NCI-H1092 treated with DMSO at 0.1 percent for 48 hours (cell line): Measurements from ENCODE around the gene ZNF668.

ENCODE experiments used
- DNase-seq: peaks from one replicate; lab custom pipeline; 2025; lab: John Stamatoyannopoulos, UW

ZNF668 gene

DNA sequence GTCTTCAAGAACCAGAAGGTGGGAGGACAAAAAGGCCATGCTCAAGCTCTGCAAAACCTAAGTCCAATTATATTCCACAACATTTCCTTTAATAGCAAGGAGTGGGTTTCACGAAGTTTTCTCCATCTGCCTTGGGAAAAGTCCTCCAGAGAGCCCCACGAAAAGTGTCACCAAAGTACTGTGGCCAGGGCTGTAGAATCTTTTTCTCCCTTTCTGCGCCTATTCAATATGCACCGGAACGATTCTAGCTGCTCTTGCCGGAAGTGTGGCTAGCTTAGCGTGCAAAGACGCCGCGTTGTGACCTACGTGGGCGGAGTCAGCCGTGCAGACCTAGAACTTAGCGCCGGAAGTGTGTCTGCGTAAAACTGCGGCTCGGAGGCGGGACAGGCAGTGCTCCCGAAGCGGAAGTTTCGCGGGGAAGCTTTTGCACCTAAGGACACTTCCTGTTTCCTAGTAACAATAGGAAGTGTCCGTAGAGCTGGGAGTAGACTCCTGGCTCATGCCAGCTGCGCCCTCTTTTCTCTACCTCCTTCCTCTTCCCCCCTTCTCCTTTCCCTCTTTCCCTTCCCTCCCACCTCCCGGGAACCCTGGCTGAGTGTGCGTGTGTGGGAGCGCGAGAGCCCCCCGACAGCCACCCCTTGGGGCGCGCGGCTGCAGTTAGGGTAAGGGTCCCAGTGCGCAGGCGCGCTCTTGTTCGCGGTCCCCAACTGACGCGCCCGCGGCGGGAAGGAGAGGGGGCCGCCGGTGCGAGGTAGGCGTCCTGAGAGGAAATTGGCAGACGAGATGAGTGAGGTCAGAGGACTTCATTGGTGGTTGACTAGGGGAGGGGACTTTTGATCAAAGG lies at the start of gene ZNF668, which contains the start of gene ZNF646:
ZNF668 (minus strand) TSS at position 271 of the 844 bp plus-strand sequence. CDS start 9,781 bp downstream, outside the sequence.
ZNF646 (plus strand) TSS at position 453 of the 844 bp plus-strand sequence. CDS start 1,903 bp downstream, outside the sequence.
- DNase-seq = peak; percentile 100

DNA sequence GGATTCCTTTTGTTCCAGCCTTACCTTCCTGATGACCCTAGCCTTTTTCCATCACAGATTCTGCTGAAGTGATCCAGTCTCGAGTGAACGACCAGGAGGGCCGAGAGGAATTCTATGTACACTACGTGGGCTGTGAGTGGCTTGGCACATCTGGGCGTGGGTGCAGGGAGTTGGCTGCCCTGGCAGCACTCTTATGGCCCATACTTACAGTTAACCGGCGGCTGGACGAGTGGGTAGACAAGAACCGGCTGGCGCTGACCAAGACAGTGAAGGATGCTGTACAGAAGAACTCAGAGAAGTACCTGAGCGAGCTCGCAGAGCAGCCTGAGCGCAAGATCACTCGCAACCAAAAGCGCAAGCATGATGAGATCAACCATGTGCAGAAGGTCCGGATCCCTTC lies 46.1 kb upstream of the ZNF668 start:
- DNase-seq = no peak

DNA sequence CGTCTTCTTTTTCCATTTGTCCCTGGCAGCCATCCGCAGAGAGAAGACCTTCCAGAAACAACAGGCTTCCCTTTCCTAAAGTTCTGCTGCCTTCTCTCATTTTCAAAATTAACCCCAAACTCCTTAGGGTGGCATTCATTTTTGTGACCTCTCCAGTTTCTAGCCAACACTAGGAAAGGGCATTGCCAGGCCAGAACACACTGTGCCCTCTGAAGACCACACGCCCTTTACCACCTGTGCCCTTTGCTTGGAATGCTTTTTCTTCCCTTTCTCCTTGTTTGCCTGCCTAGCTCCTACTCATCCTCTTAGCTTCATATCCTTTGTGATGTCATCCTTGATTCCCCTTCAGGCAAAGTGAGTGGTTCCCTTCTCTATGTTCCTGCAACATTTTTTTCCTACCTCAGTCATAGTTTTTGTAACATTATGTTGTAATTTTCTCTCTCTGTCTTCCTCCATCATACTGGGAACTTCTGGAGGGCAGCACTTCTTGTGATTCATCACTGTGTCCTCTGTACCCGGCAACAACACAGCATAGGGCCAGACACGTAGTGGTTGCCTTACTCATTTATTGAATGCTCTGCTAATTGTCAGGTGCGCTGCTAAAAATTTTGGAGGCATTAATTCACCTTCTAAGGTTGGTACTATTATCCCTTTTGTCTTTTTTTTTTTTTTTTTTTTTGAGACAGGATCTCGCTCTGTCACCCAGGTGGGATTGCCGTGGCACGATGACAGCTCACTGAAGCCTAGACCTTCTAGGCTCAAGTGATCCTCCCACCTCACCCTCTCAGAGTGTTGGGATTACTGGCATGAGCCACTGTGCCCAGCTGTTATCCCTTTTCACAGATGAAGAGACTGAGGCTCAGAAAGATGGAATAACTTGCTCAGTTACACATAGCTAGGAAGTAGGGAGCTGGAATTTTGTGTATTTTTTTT lies 44.4 kb upstream of the ZNF668 start:
- no peak for DNase-seq

DNA sequence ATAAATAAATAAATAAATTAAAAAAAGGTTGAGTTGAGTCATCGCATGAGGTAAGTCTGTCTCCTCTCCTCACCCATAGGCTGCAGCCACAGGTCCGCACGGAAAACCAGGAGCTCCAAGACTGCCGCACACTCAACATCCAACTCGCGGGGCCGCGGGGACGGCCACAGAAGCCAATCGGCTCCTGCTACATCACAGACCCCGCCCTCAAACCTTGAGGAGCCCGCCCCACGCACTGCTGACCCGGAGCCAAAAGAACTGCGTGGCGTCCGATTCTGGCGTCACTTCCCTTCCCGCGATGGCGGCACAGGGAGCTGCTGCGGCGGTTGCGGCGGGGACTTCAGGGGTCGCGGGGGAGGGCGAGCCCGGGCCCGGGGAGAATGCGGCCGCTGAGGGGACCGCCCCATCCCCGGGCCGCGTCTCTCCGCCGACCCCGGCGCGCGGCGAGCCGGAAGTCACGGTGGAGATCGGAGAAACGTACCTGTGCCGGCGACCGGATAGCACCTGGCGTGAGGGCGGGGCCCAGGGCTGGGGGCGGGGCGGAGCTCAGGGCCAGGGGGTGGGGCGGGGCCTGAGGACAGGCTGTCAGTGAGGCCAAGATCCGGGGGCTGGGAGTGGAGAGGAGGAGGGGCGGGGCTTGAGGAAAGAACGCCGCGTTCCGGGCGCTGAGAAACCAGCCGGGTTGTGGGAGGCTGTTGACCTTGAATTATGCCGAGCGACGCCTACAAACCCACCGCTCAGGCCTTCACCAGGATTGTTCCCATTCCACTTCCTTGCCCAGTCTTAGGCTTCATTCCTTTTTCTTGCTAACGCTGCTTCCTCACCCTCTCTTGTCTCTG lies 43.6 kb upstream of the ZNF668 start, which contains the start of gene KAT8:
KAT8 (plus strand) TSS at position 281 of the 839 bp plus-strand sequence; CDS start at position 299, 18 bp downstream.
- peak; percentile 98 for DNase-seq

DNA sequence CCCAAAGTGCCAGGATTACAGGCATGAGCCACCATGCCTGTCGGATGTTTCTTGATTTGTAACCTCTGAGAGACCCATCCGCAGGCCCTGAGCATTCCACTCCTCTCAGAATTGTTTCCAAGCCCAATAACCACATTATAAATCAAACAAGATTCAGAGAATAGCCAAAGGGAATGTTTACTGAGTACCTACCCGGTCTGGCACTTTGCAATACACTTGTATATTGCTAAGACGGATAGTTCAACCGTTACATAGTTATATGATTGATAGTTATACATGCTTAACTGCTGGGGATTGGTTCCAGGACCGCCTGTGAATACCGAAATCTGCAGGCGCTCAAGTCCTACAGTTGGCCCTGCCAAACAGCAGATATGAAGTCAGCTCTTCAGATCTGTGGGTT lies 40.4 kb upstream of the ZNF668 start:
- DNase-seq = no peak

DNA sequence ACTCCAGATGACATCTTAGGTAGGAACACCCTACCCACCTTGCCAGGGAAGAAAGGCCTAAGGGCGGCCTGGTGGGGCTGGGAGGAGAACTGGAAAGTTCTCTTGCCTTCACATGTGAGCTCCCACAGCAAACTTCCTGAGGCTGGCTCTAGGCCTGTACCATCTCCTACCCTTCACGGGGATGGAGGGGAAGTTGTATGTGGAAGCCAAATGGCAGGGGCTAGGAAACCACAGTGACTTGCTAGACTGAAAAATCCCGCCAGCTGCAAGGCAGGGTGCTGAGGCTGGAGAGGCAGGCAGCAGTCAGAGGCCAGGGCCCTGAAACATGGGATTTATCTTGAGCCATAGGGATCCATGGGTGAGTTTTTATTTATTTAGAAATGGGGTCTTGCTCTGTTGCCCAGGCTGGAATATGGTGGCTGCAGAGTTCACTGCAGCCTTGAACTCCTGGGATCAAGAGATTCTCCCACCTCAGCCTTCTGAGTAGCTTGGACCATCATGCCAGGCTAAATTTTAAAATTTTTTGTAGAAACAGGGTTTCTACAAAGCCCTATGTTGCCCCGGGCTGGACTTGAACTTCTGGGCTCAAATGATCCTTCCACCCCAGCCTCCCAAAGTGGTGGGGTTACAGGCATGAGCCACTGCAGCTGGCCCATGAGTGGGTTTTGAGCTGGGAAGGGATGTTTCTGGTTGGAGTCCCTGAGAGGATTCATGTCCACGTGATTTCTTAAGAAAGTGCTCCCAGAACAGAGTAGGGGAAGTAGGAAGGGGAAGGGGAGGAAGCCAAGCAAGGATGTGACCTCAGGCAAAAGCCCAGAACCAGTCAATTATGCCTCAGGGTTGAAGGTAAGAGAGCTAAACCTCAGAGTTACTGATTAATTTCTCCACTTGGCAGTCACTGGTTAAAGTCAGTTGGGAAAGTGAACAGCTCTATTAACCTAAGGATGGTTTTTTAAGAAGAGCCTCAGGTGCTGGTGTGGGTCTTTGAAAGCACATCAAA lies 39.4 kb upstream of the ZNF668 start:
- DNase-seq = no peak

DNA sequence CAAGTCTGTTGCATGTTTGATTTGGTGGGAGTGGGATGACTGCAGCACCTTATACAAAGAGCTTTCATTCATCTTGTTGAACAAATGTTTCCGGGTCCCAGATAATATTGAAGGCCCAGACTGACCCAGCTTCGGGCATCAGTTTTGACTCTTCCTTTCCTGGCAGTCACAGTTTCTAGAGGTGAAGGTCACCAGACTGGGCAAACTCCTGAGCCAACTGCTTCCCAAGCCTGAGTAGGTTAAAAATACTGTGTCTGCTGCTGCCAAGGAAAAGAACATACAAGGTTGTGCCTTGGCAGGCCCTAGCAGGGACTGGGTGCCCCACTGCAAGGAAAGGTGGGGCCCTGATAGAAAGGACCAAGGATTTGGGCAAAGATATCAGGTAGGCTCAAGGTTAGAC lies 38.7 kb upstream of the ZNF668 start:
- no peak for DNase-seq

DNA sequence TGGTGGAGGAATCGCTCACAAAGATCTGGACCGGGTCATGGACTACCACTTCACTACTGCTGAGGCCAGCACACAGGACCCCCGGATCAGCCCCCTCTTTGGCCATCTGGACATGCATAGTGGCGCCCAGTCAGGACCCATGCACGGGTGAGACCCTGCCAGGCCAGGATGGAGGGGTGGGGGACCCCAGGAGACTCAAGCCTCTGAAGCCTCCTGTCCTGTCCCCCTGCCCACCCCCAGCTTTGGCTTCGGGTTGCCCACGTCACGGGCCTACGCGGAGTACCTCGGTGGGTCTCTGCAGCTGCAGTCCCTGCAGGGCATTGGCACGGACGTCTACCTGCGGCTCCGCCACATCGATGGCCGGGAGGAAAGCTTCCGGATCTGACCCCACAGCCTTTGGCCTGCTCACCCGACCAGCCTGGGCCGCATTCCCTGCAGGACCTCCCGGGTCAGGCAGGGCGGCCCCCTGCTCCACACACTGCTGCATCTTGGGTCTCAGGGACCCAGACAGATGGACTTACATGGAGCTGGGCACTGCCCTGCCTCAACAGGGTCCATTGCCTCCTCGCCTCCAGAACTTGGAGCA lies 37.9 kb upstream of the ZNF668 start:
- no peak for DNase-seq

DNA sequence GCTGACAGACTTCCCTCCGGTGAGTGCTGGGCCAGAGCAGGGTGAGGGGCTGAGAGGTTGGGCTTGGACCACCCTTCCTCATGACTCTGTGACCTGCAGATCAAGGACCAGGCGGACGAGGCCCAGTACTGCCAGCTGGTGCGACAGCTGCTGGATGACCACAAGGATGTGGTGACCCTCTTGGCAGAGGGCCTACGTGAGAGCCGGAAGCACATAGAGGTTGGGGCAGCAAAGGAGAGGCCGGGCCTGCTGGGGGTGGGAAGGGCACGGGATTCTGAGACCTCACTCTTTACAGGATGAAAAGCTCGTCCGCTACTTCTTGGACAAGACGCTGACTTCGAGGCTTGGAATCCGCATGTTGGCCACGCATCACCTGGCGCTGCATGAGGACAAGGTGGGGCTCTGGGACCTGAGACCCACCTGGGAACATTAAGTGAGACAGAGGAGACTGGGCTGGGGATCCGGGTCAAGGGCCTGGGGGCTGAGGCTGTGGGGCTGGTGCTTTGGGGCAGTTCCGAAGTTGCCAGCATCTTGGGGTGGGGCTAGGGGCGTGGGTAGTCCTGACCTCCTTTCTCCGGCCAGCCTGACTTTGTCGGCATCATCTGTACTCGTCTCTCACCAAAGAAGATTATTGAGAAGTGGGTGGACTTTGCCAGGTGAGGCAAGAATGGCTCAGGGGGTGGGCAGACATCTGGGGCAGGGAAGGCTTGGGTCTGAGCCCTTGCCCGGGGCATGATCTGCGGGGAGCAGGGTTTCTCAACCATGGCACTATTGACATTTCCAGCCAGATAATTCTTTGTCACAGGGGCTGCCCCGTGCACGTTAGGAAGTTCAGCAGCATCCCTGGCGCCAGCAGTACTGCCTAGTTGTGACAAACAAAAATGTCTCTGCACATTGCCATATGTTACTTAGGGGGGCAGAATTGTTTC lies 36.3 kb upstream of the ZNF668 start:
- DNase-seq = no peak

DNA sequence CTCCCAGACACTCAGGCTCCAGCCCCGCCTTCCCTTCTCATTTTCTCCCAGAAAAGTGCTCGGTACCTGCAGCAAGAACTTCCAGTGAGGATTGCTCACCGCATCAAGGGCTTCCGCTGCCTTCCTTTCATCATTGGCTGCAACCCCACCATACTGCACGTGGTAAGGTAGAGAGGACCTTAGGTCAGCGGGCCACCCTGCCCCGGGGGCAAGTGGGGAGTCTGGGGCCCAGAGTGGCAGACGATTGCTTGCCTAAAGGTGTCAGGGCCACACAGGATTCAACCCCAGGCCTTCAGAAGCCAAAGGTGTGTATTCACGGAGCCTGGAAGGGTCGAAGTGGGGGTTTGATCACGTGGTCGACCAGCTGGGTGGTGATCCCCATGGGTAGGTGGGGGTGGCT lies 35.6 kb upstream of the ZNF668 start:
- DNase-seq = no peak

DNA sequence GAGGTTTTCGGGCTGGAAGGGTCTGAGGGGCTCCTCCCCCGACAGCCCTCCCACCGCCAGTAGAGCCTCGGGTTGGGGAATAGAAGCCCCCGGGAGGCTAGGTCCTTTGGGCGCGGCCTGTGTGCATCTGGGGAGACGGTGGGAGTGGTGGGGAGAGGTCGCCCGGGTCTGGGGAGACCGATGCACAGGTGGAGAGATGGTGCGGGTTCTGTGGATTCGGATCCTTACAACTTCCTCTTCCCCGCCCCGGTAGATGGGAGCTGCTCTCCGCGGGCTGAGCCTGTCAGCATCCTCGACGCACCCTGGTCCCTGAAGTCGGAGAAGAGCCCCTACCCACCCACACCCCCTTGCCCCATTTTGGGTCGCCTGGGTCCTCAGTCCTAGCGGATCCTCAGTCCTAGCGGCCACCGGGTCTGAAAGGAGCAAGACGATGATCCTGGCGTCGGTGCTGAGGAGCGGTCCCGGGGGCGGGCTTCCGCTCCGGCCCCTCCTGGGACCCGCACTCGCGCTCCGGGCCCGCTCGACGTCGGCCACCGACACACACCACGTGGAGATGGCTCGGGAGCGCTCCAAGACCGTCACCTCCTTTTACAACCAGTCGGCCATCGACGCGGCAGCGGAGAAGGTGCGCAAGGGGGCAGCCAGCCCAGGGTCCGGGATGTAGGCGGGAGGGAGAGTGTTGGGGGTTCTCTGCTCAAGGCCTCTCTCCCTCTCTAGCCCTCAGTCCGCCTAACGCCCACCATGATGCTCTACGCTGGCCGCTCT lies 34.9 kb upstream of the ZNF668 start:
- no peak for DNase-seq

DNA sequence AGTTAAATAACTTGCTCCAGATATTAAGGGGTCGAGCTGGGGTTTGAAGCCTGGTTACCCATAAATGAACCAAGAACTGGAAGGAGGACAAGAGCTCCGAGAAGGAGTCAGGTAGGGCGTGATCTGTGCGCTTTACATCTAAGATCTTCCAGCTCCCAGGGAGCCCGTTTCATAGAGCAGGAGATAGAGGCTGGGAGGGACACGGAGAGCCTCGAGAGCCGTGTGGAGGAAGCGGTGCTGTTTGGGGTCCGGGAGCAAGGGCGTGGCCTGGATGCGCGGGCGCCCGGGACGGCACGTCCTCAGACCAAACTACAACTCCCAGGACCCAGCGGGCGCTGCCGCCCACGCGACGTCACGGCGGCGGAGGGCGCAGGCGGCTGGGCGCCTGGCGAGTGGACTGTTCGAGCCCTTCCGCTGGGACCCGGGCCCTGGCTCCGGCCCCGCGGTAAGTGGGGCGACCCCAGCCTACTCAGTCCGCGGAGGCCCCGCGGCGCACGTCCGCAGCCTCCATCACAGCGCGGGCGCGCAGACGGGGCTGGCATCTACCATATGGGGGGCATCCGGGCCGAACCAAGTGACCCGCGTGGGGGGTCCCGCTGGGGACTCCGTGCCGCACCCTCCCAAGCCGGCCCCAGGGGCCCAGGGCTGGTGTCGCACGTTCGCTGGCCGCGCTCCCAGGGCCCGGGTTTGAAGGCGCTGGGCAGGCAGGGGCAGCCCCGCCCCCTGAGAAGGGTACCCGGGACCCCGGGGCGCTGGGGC lies 34.2 kb upstream of the ZNF668 start, which contains the start of gene BCKDK:
BCKDK (plus strand) TSS at position 352 of the 759 bp plus-strand sequence. CDS start 838 bp downstream, outside the sequence.
- peak; percentile 47 for DNase-seq

DNA sequence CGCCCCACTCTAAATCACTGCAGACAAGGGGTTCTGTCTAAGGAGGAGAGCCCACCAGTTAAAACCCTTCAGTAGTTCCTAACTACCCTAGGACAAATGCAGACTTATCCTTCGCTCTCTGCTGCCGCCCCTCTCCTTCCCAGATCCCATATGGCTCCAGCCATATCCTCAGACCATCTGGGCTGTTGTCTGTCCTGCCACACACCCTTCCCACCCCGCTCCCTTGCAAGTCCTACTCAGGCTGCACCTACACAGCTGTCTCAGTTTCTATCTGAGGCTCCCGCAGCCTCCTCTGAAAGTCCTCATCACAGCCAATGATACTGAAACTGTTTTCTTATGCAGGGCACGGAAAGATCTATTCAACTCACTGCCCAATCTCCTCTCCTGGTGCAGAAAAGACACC lies 33.4 kb upstream of the ZNF668 start:
- DNase-seq = no peak

DNA sequence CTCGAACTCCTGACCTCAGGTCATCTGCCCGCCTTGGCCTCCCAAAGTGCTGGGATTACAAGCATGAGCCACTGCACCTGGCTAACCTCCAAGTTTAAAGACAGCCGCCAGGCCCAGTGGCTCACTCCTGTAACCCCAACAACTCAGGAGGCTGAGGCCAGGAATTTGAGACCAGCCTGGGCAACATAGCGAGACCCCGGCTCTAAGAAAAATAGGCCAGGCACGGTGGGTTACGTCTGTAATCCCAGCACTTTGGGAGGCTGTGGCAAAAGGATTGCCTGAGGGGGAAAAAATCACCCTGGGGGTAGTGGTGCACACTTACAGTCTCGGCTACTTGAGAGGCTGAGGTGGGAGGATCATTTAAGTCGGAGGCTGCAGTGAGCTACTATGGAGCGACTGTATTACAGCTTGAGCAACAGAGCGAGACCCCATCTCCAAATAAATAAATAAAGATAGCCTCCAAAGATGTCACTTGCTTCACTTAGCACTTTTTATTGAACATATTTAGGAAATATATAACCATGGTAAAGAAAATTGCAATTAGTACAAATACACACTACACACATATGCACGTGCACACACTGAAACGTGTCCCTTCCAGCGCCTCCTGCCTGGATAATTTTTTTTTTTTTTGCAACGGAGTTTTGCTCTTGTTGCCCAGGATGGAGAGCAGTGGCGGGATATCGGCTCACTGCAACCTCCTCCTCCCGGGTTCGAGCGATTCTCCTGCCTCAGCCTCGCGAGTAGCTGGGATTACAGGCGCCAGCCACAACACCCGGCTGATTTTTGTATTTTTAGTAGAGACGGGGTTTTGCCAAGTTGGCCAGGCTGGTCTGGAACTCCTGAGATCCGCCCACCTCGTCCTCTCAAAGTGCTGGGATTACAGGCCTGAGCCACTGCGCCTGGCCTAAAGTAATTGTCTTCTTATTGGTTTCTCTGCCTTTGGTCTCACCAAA lies 32.7 kb upstream of the ZNF668 start:
- DNase-seq = no peak

DNA sequence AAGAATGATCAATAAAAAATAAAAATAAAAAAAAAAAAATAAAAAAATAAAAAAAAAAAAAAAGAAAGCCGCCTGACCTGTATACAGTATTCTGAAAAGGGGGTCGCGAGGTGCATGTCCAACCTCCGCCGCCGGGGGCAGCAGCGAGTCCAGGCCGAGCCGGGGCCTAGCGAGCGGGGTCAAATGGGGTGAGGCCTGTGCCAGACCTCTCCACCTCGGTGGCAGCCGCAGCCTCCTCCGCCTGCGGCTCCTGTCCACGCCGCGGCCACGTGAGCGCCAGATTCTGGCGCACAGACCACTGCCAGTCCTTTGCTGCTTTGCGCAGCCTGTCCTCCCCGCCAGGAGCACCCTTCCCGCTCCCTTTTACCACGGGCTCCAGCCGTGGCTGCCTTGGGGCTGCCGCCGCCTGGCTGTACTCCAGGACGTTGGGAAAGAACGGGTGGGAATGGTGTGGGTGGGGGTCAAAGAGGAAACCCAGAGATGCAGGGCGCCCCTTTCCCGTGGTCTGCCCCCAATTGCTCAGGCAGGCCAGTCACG lies 31.7 kb upstream of the ZNF668 start:
- DNase-seq = peak; percentile 46
